H1 (cell line): ENCODE measurements around the gene TRHDE. TPM values are rescaled to one million over a fixed set of nuclear protein-coding genes. Genes with fewer than 3 reads are reported as not detected.

Experiments
- CTCF ChIA-PET: fragments of 300-600 bp; sonication (Branson Sonifier 250); formaldehyde crosslinking; loops from one replicate; lab custom pipeline; 2021; ENCODE audit not compliant: partially characterized antibody; lab: Charles Lee
- POLR2A ChIA-PET: fragments of 300-600 bp; sonication (Branson Sonifier 250); formaldehyde crosslinking; loops from one replicate; lab custom pipeline; 2021; ENCODE audit warnings: inconsistent platforms; ENCODE audit not compliant: partially characterized antibody; lab: Charles Lee
- DNase-seq, 2 experiments: peaks; one replicate each; pipeline versions ENCODE4 v3.0.0 to v3.0.0-alpha.2; 2010 to 2022; ENCODE audit warnings: low spot score in 2 of 2, low read depth in 1 of 2, mixed read lengths in 1 of 2
- FAIRE-seq: peaks from 2 replicates; lab custom pipeline; 2011; peaks lifted over from hg19 to GRCh38; lab: Jason Lieb, UNC
- H2AFZ ChIP-seq: 2 replicates; pipeline ENCODE4 v1.8.1; 2012; ENCODE audit warnings: low read length, inconsistent platforms
- H2AK5ac ChIP-seq: 2 replicates; pipeline ENCODE4 v1.6.1; 2013; ENCODE audit warnings: low read depth, low read length
- H2BK120ac ChIP-seq: replicated peaks from 2 replicates; pipeline ENCODE3; 2013; ENCODE audit warnings: low read depth, low read length, inconsistent platforms
- H2BK12ac ChIP-seq: 2 replicates; pipeline ENCODE4 v1.6.1; 2013; ENCODE audit warnings: low read depth, low read length
- H2BK15ac ChIP-seq: 2 replicates; pipeline ENCODE4 v1.6.1; 2013; ENCODE audit warnings: low read length
- H2BK20ac ChIP-seq: 2 replicates; pipeline ENCODE4 v1.6.1; 2013; ENCODE audit warnings: low read length
- H2BK5ac ChIP-seq: 2 replicates; pipeline ENCODE4 v1.6.1; 2013; ENCODE audit warnings: low read depth, low read length
- H3K14ac ChIP-seq: 2 replicates; pipeline ENCODE4 v1.6.1; 2013; ENCODE audit warnings: inconsistent platforms; ENCODE audit not compliant: insufficient read length
- H3K18ac ChIP-seq: 2 replicates; pipeline ENCODE4 v1.6.1; 2013; ENCODE audit warnings: low read length; ENCODE audit errors: extremely low read depth
- H3K23ac ChIP-seq: 2 replicates; pipeline ENCODE4 v1.6.1; 2013; ENCODE audit warnings: inconsistent platforms; ENCODE audit not compliant: insufficient read length
- H3K23me2 ChIP-seq: 2 replicates; pipeline ENCODE4 v1.6.1; 2013; ENCODE audit warnings: low read depth, low read length
- H3K27ac ChIP-seq: 2 replicates; pipeline ENCODE4 v1.6.1; 2011; ENCODE audit warnings: low read depth, low read length, inconsistent platforms
- H3K27me3 ChIP-seq, 4 experiments: replicated peaks in 1 of 4; 1 replicate in 1 of 4; 2 replicates in 3 of 4; pipeline versions ENCODE4 v1.6.1 to v1.8.1; 2011 to 2013; ENCODE audit warnings: low read length in 3 of 4, mild to moderate bottlenecking in 3 of 4, inconsistent platforms in 2 of 4, mixed read lengths in 2 of 4, moderate library complexity in 1 of 4; ENCODE audit not compliant: control insufficient read depth in 3 of 4, insufficient read depth in 3 of 4; ENCODE audit errors: extremely low read depth in 1 of 4
- H3K36me3 ChIP-seq, 4 experiments: 2 replicates each; pipeline versions ENCODE4 v1.6.1 to v1.8.1; 2011 to 2013; ENCODE audit warnings: mild to moderate bottlenecking in 4 of 4, low read length in 3 of 4, moderate library complexity in 2 of 4, control low read depth in 1 of 4, inconsistent platforms in 1 of 4; ENCODE audit not compliant: insufficient read depth in 4 of 4, control insufficient read depth in 2 of 4
- H3K4ac ChIP-seq: replicated peaks from 2 replicates; pipeline ENCODE3; 2013; ENCODE audit warnings: low read length, low read depth, mixed read lengths, inconsistent platforms; ENCODE audit not compliant: insufficient read length
- H3K4me1 ChIP-seq, 4 experiments: replicated peaks in 1 of 4; 1 replicate in 1 of 4; 2 replicates in 3 of 4; pipeline versions ENCODE4 v1.6.1 to v1.8.1; 2011 to 2013; ENCODE audit warnings: low read length in 3 of 4, inconsistent platforms in 2 of 4, mixed read lengths in 1 of 4; ENCODE audit not compliant: insufficient read depth in 4 of 4, control insufficient read depth in 3 of 4
- H3K4me2 ChIP-seq, 2 experiments: 2 replicates each; pipeline versions ENCODE4 v1.6.1 to v1.8.1; 2011 to 2013; ENCODE audit warnings: low read depth in 2 of 2, low read length in 2 of 2, control low read depth in 1 of 2, inconsistent platforms in 1 of 2, mild to moderate bottlenecking in 1 of 2; ENCODE audit not compliant: insufficient read depth in 1 of 2
- H3K4me3 ChIP-seq, 4 experiments: fragments of 200-600, 300-600 bp in 1 of 4; sonication (generic), shearing (Covaris generic), sonication (Bioruptor Twin) in 1 of 4; 2 replicates each; pipeline versions ENCODE4 v1.5.1 to v1.8.1; 2011 to 2016; ENCODE audit warnings: low read length in 4 of 4, low read depth in 3 of 4, control low read depth in 2 of 4, inconsistent platforms in 2 of 4, mild to moderate bottlenecking in 2 of 4, mixed read lengths in 1 of 4, moderate library complexity in 1 of 4; ENCODE audit not compliant: insufficient read depth in 2 of 4; ENCODE audit errors: extremely low read depth in 1 of 4
- H3K56ac ChIP-seq: replicated peaks from 2 replicates; pipeline ENCODE3; 2013; ENCODE audit warnings: low read depth, mild to moderate bottlenecking, mixed read lengths, low read length, inconsistent platforms; ENCODE audit not compliant: insufficient read length
- H3K79me1 ChIP-seq: 2 replicates; pipeline ENCODE4 v1.6.1; 2013; ENCODE audit warnings: low read depth, low read length, control low read depth
- H3K79me2 ChIP-seq, 2 experiments: 2 replicates each; pipeline versions ENCODE4 v1.6.1 to v1.8.1; 2012 to 2013; ENCODE audit warnings: low read length in 2 of 2, mild to moderate bottlenecking in 2 of 2, inconsistent platforms in 1 of 2; ENCODE audit not compliant: insufficient read depth in 2 of 2, control insufficient read depth in 1 of 2
- H3K9ac ChIP-seq, 4 experiments: replicated peaks in 1 of 4; 1 replicate in 1 of 4; 2 replicates in 3 of 4; pipeline versions ENCODE4 v1.6.1 to v1.8.1; 2011 to 2013; ENCODE audit warnings: low read depth in 3 of 4, low read length in 3 of 4, control low read depth in 2 of 4, mild to moderate bottlenecking in 2 of 4, moderate library complexity in 2 of 4, inconsistent platforms in 1 of 4; ENCODE audit errors: extremely low read depth in 1 of 4
- H3K9me3 ChIP-seq, 2 experiments: 2 replicates each; pipeline versions ENCODE4 v1.6.1 to v1.8.1; 2012 to 2013; ENCODE audit warnings: mild to moderate bottlenecking in 2 of 2, moderate library complexity in 2 of 2, control low read depth in 1 of 2, inconsistent platforms in 1 of 2, low read depth in 1 of 2, low read length in 1 of 2, mixed read lengths in 1 of 2; ENCODE audit not compliant: insufficient read depth in 2 of 2
- H4K20me1 ChIP-seq, 2 experiments: replicated peaks in 1 of 2; 2 replicates each; pipeline versions ENCODE3 to v1.8.1; 2011 to 2013; ENCODE audit warnings: inconsistent platforms in 2 of 2, low read length in 2 of 2, mild to moderate bottlenecking in 1 of 2; ENCODE audit not compliant: insufficient read depth in 2 of 2, control insufficient read depth in 1 of 2
- H4K5ac ChIP-seq: 2 replicates; pipeline ENCODE4 v1.6.1; 2013; ENCODE audit warnings: low read length, low read depth, mixed read lengths, inconsistent platforms; ENCODE audit not compliant: insufficient read length
- H4K8ac ChIP-seq: 2 replicates; pipeline ENCODE4 v1.8.0; 2013; ENCODE audit warnings: mild to moderate bottlenecking, moderate library complexity, low read length, inconsistent platforms; ENCODE audit not compliant: insufficient read depth; ENCODE audit errors: extremely low read depth
- H4K91ac ChIP-seq: replicated peaks from 2 replicates; pipeline ENCODE3; 2013; ENCODE audit warnings: low read length, mixed read lengths, inconsistent platforms; ENCODE audit not compliant: insufficient read length
- BCL11A ChIP-seq, 2 experiments: IDR thresholded peaks; one replicate each; pipeline ENCODE4 v1.6.1; 2011; ENCODE audit warnings: low read depth in 2 of 2, low read length in 2 of 2, mild to moderate bottlenecking in 2 of 2
- EZH2 ChIP-seq: fragments of 200-600 bp; sonication (generic); IDR thresholded peaks from 2 replicates; pipeline ENCODE4 v1.7.1; 2012; ENCODE audit warnings: low read depth, mild to moderate bottlenecking, moderate library complexity, low read length, inconsistent platforms; ENCODE audit not compliant: severe bottlenecking
- SUZ12 ChIP-seq: fragments of 200-600 bp; sonication (generic); IDR thresholded peaks from 2 replicates; pipeline ENCODE4 v1.6.1; 2012; ENCODE audit warnings: mild to moderate bottlenecking, inconsistent platforms, low read length, moderate library complexity, mixed read lengths
- WGBS, 2 experiments: shearing (Covaris generic) in 1 of 2; methylation state at CpG; one replicate each; pipeline versions ENCODE4 v1.1.6 to v1.1.7; 2013 to 2015; ENCODE audit warnings: low lambda C conversion rate in 2 of 2, mixed read lengths in 2 of 2, inconsistent platforms in 1 of 2, low coverage in 1 of 2, missing lambda C conversion rate in 1 of 2; ENCODE audit not compliant: insufficient replicate concordance in 2 of 2, insufficient coverage in 1 of 2, insufficient read length in 1 of 2; ENCODE audit errors: extremely low coverage in 1 of 2, missing lambda C conversion rate in 1 of 2; 5-methylcytosine and 5-hydroxymethylcytosine counted together
- polyA plus RNA-seq, 7 experiments: library from polyadenylated mRNA; depleted of rRNA in 3 of 7; stranded (reverse) in 5 of 7; unstranded in 2 of 7; fragments of >200 nt in 5 of 7; fragments of 200-250 nt in 2 of 7; gene quantifications; 1 replicate in 5 of 7; 2 replicates in 1 of 7; 4 replicates in 1 of 7; pipeline versions ENCODE4 v1.2.1 to v1.2.3, GENCODE V29; 2011 to 2013; ENCODE audit warnings: missing spikeins in 2 of 7, mixed read lengths in 2 of 7
- total RNA-seq: library from RNA; stranded (reverse); fragmentation: NEBNext Ultra II Directional; extraction: Animal tissue kit (Norgen Biotek cat#: 25700); gene quantifications from 2 replicates; pipeline ENCODE4 v1.2.1, GENCODE V29; 2021

Gene TRHDE
- total and polyA plus RNA-seq, 2 of the 8 experiments (the other 6 are each of a cell fraction or from before 2014, with no cell fraction given): 1.3 to 5.0 TPM

DNA sequence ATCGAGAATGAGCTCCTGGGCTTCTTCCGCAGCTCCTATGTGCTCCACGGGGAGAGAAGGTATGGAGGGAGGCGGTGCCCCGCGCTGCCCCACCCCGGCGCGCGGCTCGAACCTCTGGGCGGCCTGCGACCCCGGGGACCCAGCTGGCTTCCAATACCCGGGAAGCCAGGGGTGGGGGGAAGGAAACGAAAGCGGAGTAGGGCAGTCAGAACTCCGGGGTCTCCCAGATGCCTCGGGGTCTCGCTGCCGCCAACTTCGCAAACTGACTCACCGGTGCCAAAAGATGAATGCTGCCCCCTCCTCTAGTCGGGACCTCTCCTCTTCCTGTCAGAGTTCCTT, 1.3 kb downstream of the TRHDE start:
- no peak overlapping the region for H3K14ac ChIP-seq
- peaks cover 18% of the 10 kb centered on the region for H3K23me2 ChIP-seq
- H3K9me3 ChIP-seq: no peaks in the 10 kb centered on the region
- H3K79me1 ChIP-seq: no peaks in the 10 kb centered on the region
- POLR2A ChIA-PET: no interaction called here
- H2BK120ac ChIP-seq: no peak overlapping the region
- H3K27ac ChIP-seq: no peak overlapping the region
- H3K9ac ChIP-seq: no peak overlapping the region
- no peak overlapping the region for H4K91ac ChIP-seq
- TF ChIP-seq SUZ12 (peak; percentile 60), EZH2 (peak; percentile 85), BCL11A (IDR thresholded peaks at IDR 0.05; ENCODE audit: low read depth in 2 of 2, low read length in 2 of 2) (no peak)
- H3K4ac ChIP-seq: no peak overlapping the region
- no peak overlapping the region for H3K18ac ChIP-seq
- no peak overlapping the region for H4K5ac ChIP-seq
- peaks cover 0 to 8% (median 1%) of the 10 kb centered on the region in 4 experiments; a peak in 3 of 7 replicates for H3K4me1 ChIP-seq
- H2BK20ac ChIP-seq: no peak overlapping the region
- CTCF ChIA-PET: interaction anchor here (0.7 to 2.7 kb wide), 8 partner anchors 9 to 307 kb away, joined by 3 to 20 read pairs (median 4); no protein-coding TSS in a partner anchor
- H2BK5ac ChIP-seq: no peak overlapping the region
- peak overlapping the region; percentile 34 to 91 (median 85) for H3K4me3 ChIP-seq
- H3K36me3 ChIP-seq: no peaks in the 10 kb centered on the region
- peaks cover 11 to 35% (median 27%) of the 10 kb centered on the region in 4 experiments for H3K27me3 ChIP-seq
- H3K23ac ChIP-seq: no peak overlapping the region
- DNase-seq: peak in 1 of 2 experiments; percentile 52
- no peak overlapping the region for H4K8ac ChIP-seq
- WGBS, 2 experiments: 0% methylated on average over 19 of the region's 24 CpGs; no CpG with 5 or more reads in 1 of the 2 experiments
- H2AFZ ChIP-seq: peak overlapping the region; percentile 97
- no peak overlapping the region for H2BK15ac ChIP-seq
- FAIRE-seq: no peak
- H2BK12ac ChIP-seq: 0 out of 2 replicates have a peak overlapping the region, but pooled peaks have one; percentile 63
- no peak overlapping the region for H2AK5ac ChIP-seq
- peak overlapping the region; percentile 87 to 99 for H3K4me2 ChIP-seq
- no peaks in the 10 kb centered on the region for H3K79me2 ChIP-seq
- no peaks in the 10 kb centered on the region for H4K20me1 ChIP-seq
- H3K56ac ChIP-seq: no peak overlapping the region
